HepG2 (cell line): Measurements from ENCODE around the gene AANAT. TPM values are rescaled to one million over a fixed set of nuclear protein-coding genes. Genes with fewer than 3 reads are reported as not detected.
A peak's percentile ranks its signal among the peaks of the same experiment; 100 is the strongest.

ENCODE experiments used
- BRCA1 ChIP-seq: sonication (generic); formaldehyde crosslinking; IDR thresholded peaks from 2 replicates; pipeline ENCODE4 v1.4.0; 2020; ENCODE audit warnings: missing genetic modification reagents
- CCAR2 ChIP-seq: fragments of 200-400 bp; formaldehyde crosslinking; optimal IDR thresholded peaks from 2 replicates; pipeline ENCODE3; 2018; ENCODE audit warnings: low read depth, mild to moderate bottlenecking, low read length, moderate library complexity
- DMTF1 ChIP-seq: sonication (generic); formaldehyde crosslinking; IDR thresholded peaks from 2 replicates; pipeline ENCODE4 v1.4.0; 2020; ENCODE audit warnings: mild to moderate bottlenecking, missing genetic modification reagents
- HCFC1 ChIP-seq: fragments of 150-350 bp; IDR thresholded peaks from 2 replicates; pipeline ENCODE4 v1.6.1; 2014; ENCODE audit warnings: low read depth, low read length
- HIVEP1 ChIP-seq: sonication (generic); formaldehyde crosslinking; IDR thresholded peaks from 2 replicates; pipeline ENCODE4 v1.4.0; 2020; ENCODE audit warnings: mild to moderate bottlenecking, missing genetic modification reagents
- HNRNPK ChIP-seq: fragments of 200-400 bp; formaldehyde crosslinking; IDR thresholded peaks from 2 replicates; pipeline ENCODE4 v1.6.1; 2018; ENCODE audit warnings: low read length, low read depth, moderate library complexity, mild to moderate bottlenecking; ENCODE audit not compliant: poor library complexity, severe bottlenecking
- KLF6 ChIP-seq: IDR thresholded peaks from 2 replicates; pipeline ENCODE4 v1.8.0; 2016; ENCODE audit warnings: missing biosample characterization, missing genetic modification reagents
- MED8 ChIP-seq: sonication (generic); formaldehyde crosslinking; IDR thresholded peaks from 2 replicates; pipeline ENCODE4 v1.8.1; 2023; ENCODE audit warnings: mild to moderate bottlenecking, missing genetic modification reagents; ENCODE audit not compliant: insufficient replicate concordance
- PAWR ChIP-seq: sonication (generic); formaldehyde crosslinking; IDR thresholded peaks from 2 replicates; pipeline ENCODE4 v1.4.0; 2020; ENCODE audit warnings: missing genetic modification reagents, mild to moderate bottlenecking, borderline replicate concordance
- SRSF9 ChIP-seq: fragments of 200-400 bp; formaldehyde crosslinking; IDR thresholded peaks from 2 replicates; pipeline ENCODE4 v1.6.1; 2018; ENCODE audit warnings: borderline replicate concordance, mild to moderate bottlenecking, low read depth, low read length; ENCODE audit not compliant: insufficient read depth, poor library complexity, severe bottlenecking
- TFE3 ChIP-seq: IDR thresholded peaks from 2 replicates; pipeline ENCODE4 v1.6.1; 2016
- TOE1 ChIP-seq: sonication (generic); formaldehyde crosslinking; IDR thresholded peaks from 2 replicates; pipeline ENCODE4 v1.4.0; 2020; ENCODE audit warnings: mild to moderate bottlenecking, missing genetic modification reagents
- ZBTB7B ChIP-seq: sonication (generic); formaldehyde crosslinking; IDR thresholded peaks from 2 replicates; pipeline ENCODE4 v1.4.0; 2020; ENCODE audit warnings: missing genetic modification reagents
- ZFP36L2 ChIP-seq: sonication (generic); formaldehyde crosslinking; IDR thresholded peaks from 2 replicates; pipeline ENCODE4 v1.4.0; 2020; ENCODE audit warnings: missing genetic modification reagents
- ZNF234 ChIP-seq: sonication (generic); formaldehyde crosslinking; conservative IDR thresholded peaks from 2 replicates; pipeline ENCODE4 v1.5.1; 2020; ENCODE audit warnings: mild to moderate bottlenecking, missing genetic modification reagents
- ZNF282 ChIP-seq: fragments of 450-650 bp; IDR thresholded peaks from 2 replicates; pipeline ENCODE4 v1.6.1; 2018; ENCODE audit not compliant: partially characterized antibody
- ZNF331 ChIP-seq: sonication (generic); formaldehyde crosslinking; IDR thresholded peaks from 2 replicates; pipeline ENCODE4 v1.4.0; 2020; ENCODE audit warnings: missing genetic modification reagents
- ZNF709 ChIP-seq: sonication (generic); formaldehyde crosslinking; IDR thresholded peaks from 2 replicates; pipeline ENCODE4 v1.5.0; 2020; ENCODE audit warnings: mild to moderate bottlenecking, missing genetic modification reagents
- polyA plus RNA-seq, 8 experiments: library from polyadenylated mRNA; depleted of rRNA in 3 of 8; stranded (reverse) in 7 of 8; unstranded in 1 of 8; fragments of >200 nt; fragmentation: Illumina TruSeq in 4 of 8; extraction: Trizol in 4 of 8; gene quantifications; 2 replicates each; pipeline versions ENCODE4 v1.2.1 to v1.2.3, GENCODE V29; 2011 to 2016; ENCODE audit warnings: low read depth in 4 of 8, missing spikeins in 1 of 8, mixed read lengths in 1 of 8; ENCODE audit not compliant: insufficient read depth in 1 of 8
- total RNA-seq, 5 experiments: library from RNA; depleted of rRNA; stranded (reverse); fragments of >200 nt; fragmentation: Illumina TruSeq; extraction: Trizol; gene quantifications; 2 replicates each; pipeline ENCODE4 v1.2.3, GENCODE V29; 2016; ENCODE audit warnings: low read depth in 1 of 5
- TF ChIP-seq, protein P1 (sequence below): IDR thresholded peaks from 2 replicates; pipeline ENCODE4 v1.6.1; 2016; ENCODE audit warnings: low read depth, control low read depth
- TF ChIP-seq, protein P2 (sequence below): sonication (generic); formaldehyde crosslinking; IDR thresholded peaks from 2 replicates; pipeline ENCODE4 v1.4.0; 2020; ENCODE audit warnings: missing genetic modification reagents
- TF ChIP-seq, protein P3 (sequence below): sonication (generic); formaldehyde crosslinking; IDR thresholded peaks from 2 replicates; pipeline ENCODE4 v1.4.0; 2020; ENCODE audit warnings: missing genetic modification reagents

Gene AANAT
- total and polyA plus RNA-seq, 2 of the 13 experiments (the other 11 are each of a cell fraction or from before 2014, with no cell fraction given) = 0.07 TPM; not detected in 1

- no peak for TF ChIP-seq SRSF9
- no peak for TF ChIP-seq HCFC1
- TF ChIP-seq MED8 (CRISPR knock-in tag) = no peak
- peak; percentile 98 for TF ChIP-seq ZBTB7B (CRISPR knock-in tag)
- TF ChIP-seq ZFP36L2 = no peak
- TF ChIP-seq, protein P1, sequence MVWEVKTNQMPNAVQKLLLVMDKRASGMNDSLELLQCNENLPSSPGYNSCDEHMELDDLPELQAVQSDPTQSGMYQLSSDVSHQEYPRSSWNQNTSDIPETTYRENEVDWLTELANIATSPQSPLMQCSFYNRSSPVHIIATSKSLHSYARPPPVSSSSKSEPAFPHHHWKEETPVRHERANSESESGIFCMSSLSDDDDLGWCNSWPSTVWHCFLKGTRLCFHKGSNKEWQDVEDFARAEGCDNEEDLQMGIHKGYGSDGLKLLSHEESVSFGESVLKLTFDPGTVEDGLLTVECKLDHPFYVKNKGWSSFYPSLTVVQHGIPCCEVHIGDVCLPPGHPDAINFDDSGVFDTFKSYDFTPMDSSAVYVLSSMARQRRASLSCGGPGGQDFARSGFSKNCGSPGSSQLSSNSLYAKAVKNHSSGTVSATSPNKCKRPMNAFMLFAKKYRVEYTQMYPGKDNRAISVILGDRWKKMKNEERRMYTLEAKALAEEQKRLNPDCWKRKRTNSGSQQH (CRISPR knock-in tag) = no peak
- TF ChIP-seq ZNF282 = no peak
- TF ChIP-seq CCAR2 = peak; percentile 91
- TF ChIP-seq ZNF234 = no peak
- TF ChIP-seq TOE1 (CRISPR knock-in tag) = no peak
- no peak for TF ChIP-seq ZNF709 (CRISPR knock-in tag)
- no peak for TF ChIP-seq PAWR (CRISPR knock-in tag)
- peak; percentile 76; the same call in 1 of the 2 replicates for TF ChIP-seq ZNF331 (CRISPR knock-in tag)
- TF ChIP-seq KLF6 = peak; percentile 90; the same call in 1 of the 2 replicates
- TF ChIP-seq, protein P2, sequence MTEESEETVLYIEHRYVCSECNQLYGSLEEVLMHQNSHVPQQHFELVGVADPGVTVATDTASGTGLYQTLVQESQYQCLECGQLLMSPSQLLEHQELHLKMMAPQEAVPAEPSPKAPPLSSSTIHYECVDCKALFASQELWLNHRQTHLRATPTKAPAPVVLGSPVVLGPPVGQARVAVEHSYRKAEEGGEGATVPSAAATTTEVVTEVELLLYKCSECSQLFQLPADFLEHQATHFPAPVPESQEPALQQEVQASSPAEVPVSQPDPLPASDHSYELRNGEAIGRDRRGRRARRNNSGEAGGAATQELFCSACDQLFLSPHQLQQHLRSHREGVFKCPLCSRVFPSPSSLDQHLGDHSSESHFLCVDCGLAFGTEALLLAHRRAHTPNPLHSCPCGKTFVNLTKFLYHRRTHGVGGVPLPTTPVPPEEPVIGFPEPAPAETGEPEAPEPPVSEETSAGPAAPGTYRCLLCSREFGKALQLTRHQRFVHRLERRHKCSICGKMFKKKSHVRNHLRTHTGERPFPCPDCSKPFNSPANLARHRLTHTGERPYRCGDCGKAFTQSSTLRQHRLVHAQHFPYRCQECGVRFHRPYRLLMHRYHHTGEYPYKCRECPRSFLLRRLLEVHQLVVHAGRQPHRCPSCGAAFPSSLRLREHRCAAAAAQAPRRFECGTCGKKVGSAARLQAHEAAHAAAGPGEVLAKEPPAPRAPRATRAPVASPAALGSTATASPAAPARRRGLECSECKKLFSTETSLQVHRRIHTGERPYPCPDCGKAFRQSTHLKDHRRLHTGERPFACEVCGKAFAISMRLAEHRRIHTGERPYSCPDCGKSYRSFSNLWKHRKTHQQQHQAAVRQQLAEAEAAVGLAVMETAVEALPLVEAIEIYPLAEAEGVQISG = peak; percentile 61; the same call in 1 of the 2 replicates
- no peak for TF ChIP-seq DMTF1 (CRISPR knock-in tag)
- TF ChIP-seq TFE3 (CRISPR knock-in tag) = peak; percentile 70
- TF ChIP-seq HIVEP1 (CRISPR knock-in tag) = peak; percentile 88
- no peak for TF ChIP-seq HNRNPK
- TF ChIP-seq, protein P3, sequence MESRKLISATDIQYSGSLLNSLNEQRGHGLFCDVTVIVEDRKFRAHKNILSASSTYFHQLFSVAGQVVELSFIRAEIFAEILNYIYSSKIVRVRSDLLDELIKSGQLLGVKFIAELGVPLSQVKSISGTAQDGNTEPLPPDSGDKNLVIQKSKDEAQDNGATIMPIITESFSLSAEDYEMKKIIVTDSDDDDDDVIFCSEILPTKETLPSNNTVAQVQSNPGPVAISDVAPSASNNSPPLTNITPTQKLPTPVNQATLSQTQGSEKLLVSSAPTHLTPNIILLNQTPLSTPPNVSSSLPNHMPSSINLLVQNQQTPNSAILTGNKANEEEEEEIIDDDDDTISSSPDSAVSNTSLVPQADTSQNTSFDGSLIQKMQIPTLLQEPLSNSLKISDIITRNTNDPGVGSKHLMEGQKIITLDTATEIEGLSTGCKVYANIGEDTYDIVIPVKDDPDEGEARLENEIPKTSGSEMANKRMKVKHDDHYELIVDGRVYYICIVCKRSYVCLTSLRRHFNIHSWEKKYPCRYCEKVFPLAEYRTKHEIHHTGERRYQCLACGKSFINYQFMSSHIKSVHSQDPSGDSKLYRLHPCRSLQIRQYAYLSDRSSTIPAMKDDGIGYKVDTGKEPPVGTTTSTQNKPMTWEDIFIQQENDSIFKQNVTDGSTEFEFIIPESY = peak; percentile 74
- no peak for TF ChIP-seq BRCA1 (CRISPR knock-in tag)
Observed at GRCh38 chr17:76499267-76499667, 31.9 kb downstream of the AANAT start (continued).
